Coronary artery (tissue), 2 donors: ENCODE results near the gene EVA1C.

Experiments used
- DNase-seq: peaks from one replicate; pipeline ENCODE4 v3.0.0-alpha.2; 2017; ENCODE audit warnings: low spot score
- H3K27ac ChIP-seq, 2 donors: fragments of 200-600 bp; sonication (generic); one replicate each; pipeline ENCODE4 v1.5.1; 2016 to 2019
- H3K4me3 ChIP-seq: fragments of 200-600 bp; sonication (generic); 2 replicates; pipeline ENCODE4 v1.5.1; 2016; ENCODE audit warnings: mild to moderate bottlenecking, moderate library complexity
- TF ChIP-seq, protein P1 (sequence below): fragments of 200-600 bp; sonication (generic); IDR thresholded peaks from one replicate; pipeline ENCODE4 v1.5.1; 2019; ENCODE audit warnings: antibody characterized with exemption

EVA1C gene

DNA sequence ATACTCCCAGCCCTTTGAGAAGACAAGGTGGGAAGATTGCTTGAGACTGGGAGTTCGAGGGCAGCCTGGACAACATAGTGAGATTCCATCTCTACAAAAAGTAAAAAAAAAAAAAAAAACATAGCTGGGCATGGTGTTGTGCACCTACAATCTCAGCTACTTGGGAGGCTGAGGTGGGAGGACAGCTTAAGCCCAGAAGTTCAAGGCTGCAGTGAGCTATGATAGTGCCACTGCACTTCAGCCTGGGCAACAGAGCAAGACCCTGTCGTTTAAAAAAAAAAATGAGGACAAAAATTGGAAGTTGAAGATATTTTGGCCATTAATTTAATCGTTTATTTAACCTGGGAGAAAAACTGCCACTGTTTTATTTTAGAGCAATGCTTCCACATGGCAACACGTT lies 20.8 kb upstream of the EVA1C start:
- DNase-seq, result no peak
- TF ChIP-seq, protein P1, sequence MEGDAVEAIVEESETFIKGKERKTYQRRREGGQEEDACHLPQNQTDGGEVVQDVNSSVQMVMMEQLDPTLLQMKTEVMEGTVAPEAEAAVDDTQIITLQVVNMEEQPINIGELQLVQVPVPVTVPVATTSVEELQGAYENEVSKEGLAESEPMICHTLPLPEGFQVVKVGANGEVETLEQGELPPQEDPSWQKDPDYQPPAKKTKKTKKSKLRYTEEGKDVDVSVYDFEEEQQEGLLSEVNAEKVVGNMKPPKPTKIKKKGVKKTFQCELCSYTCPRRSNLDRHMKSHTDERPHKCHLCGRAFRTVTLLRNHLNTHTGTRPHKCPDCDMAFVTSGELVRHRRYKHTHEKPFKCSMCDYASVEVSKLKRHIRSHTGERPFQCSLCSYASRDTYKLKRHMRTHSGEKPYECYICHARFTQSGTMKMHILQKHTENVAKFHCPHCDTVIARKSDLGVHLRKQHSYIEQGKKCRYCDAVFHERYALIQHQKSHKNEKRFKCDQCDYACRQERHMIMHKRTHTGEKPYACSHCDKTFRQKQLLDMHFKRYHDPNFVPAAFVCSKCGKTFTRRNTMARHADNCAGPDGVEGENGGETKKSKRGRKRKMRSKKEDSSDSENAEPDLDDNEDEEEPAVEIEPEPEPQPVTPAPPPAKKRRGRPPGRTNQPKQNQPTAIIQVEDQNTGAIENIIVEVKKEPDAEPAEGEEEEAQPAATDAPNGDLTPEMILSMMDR, result no peak
- H3K4me3 ChIP-seq, result peak overlapping the region; percentile 94
- H3K27ac ChIP-seq, result no peak overlapping the region

DNA sequence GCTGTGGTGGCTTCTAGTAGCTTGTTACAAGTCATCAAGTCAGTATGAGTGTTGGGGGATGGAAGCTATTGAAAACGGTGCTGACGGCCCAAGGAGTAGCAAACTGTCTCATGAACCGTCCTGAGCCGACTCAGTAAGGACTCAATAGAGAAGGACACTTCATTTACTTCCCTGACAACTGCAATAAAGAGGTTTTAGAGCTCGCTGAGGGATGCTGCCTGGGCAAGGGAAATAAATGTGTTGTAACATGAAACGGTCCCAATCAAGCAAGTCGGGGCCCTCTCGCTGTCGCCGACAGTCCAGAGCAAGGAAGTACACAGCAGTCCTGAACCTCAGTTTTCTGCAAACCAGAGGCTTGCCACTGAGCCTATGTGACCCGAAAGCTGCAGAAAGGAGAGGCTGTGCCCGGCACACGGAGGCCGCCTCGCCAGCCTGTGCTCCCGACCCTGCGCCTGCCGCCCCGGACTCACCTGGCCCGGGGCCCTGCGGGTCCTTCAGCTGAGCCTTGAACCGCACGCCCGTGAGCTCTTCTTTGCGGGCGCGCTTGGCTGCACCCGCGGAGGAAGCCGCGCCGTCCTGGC lies 20.1 kb upstream of the EVA1C start:
- no peak overlapping the region for H3K27ac ChIP-seq
- H3K4me3 ChIP-seq, result peak overlapping the region; percentile 94
- TF ChIP-seq, protein P1, result no peak
- no peak for DNase-seq

DNA sequence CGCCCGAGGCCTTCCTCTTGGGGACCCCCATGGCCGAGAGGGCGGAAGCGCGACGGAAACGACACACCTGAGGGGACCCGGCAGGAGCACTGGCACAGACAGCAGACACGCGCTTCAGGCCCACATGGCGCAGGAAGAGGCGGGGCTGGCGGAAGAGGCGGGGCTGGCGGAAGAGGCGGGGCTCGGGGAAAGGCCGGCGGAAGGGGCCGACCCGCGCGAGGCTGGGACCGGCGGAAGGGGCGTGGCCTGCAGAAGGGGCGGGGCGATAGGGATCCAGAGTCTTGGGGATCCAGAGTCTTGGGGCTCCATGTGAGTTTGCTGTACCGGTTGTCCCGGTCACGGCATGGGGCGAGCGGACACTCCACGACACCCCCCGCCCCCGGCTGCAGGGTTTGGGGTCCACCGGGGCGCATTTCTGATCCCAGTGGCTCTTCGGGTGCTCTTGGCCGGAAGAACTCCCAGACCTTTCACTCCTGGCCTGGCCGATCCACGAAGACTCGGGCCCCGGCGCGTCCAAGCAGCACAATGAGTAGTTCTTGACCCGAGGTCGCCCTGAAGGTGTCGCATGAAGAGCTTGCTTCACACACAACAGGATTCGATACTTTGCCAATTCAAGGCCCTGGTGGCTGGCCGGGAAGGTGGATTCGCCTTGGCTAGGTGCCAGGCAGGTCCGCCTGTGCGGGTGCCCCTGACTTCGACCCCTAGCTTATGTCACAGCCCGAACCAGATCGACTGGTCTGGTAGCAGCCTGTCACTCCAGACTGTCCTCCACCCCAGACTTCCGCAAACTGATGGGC lies 19.4 kb upstream of the EVA1C start, which contains the start of gene URB1:
URB1 (minus strand) TSS at position 133 of the 797 bp plus-strand sequence; CDS start at position 31, 102 bp downstream.
- peak within 1 kb of the TSS; percentile 67 to 93 for H3K27ac ChIP-seq
- peak; percentile 91 for DNase-seq
- TF ChIP-seq, protein P1, result no peak
- H3K4me3 ChIP-seq, result peak within 1 kb of the TSS; percentile 94

DNA sequence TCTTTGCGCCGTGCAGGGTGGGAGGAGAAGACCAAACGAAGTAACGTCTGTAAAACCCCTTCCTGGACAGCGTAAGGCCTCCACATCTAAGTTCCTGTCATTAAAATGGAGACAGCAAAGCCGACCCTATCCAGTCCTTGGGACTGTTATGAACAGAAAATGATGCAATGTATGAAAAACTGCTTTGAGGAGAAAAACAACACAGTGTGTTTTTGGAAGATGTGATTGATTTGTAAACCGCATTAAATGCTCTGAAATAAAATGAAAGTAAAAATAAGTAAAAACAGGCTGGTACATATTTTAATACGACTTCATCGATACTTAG lies 18.9 kb upstream of the EVA1C start:
- Histone ChIP-seq H3K27ac (peak overlapping the region; percentile 67 to 93), H3K4me3 (peak overlapping the region; percentile 94)
- TF ChIP-seq, protein P1, result no peak
- DNase-seq, result no peak

DNA sequence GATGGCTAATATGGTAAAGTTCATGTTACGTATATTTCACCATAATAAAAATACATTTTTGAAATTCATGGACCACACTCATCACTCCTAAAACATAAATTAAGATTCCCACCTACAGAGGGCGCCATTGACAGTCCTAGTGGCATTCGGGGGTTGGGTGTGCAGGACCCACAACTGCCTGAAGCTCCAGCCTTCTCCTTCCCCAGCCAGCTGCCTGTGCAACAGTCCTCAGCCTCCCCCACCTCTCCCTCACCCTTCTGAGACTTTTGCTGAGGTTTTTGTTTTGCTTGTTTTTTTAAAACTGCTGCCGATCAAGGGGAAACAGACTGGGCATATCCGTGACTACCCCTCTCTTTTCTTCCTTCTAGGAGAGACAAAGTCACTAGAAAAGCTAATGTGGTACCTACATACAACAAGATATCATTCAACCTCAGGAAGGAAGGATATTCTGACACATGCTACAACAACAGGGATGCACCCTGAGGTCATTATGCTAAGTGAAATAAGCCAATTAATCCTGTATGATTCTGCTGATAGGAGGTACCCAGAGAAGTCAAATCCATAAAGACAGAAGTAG lies 9.2 kb upstream of the EVA1C start:
- H3K4me3 ChIP-seq, result no peak overlapping the region
- TF ChIP-seq, protein P1, result peak; percentile 61
- H3K27ac ChIP-seq, result peak overlapping the region in 1 of 2 donors; percentile 27
- no peak for DNase-seq

DNA sequence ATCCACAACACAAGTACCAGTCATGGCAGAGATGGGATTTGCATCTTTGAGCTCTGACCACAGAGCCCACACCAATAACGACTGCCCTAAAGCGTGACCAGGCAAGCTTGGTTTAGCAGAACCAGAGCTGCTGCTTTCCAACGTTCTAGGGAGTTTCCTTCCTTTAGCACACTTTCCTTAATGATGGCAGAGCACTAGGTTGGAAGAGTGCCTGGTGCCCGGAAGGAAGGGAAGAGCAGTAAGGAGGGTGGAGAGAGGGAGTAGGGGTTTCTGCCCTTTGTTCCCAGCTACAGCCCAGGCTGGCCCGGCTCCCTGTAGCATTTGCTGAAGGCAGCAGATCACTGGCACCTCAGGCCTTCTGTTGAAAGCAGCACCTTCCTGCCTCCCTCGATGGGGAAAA lies 6.1 kb upstream of the EVA1C start:
- Histone ChIP-seq H3K4me3 (no peak overlapping the region), H3K27ac (peak overlapping the region in 1 of 2 donors; percentile 35)
- DNase-seq, result no peak
- TF ChIP-seq, protein P1, result no peak
